Ascending aorta (tissue), 2 donors: ENCODE results near the gene UNC5A. TPM values are rescaled to one million over a fixed set of nuclear protein-coding genes. Genes with fewer than 3 reads are reported as not detected.

Experiments used
- DNase-seq, 2 donors: peaks; one replicate each; pipeline ENCODE4 v3.0.0-alpha.2; 2019; ENCODE audit warnings: low spot score in 2 of 2
- H3K27ac ChIP-seq, 2 donors: fragments of 200-600 bp; sonication (generic); one replicate each; pipeline ENCODE4 v1.5.1; 2016 to 2017; ENCODE audit warnings: mild to moderate bottlenecking in 1 of 2
- H3K27me3 ChIP-seq: fragments of 200-600 bp; sonication (generic); one replicate; pipeline ENCODE4 v1.5.1; 2017
- H3K36me3 ChIP-seq, 2 donors: fragments of 200-600 bp; sonication (generic); one replicate each; pipeline ENCODE4 v1.5.1; 2016
- H3K4me1 ChIP-seq, 2 donors: fragments of 200-600 bp; sonication (generic); one replicate each; pipeline ENCODE4 v1.5.1; 2016 to 2017; ENCODE audit warnings: mild to moderate bottlenecking in 1 of 2
- H3K4me3 ChIP-seq, 2 donors: fragments of 200-600 bp; sonication (generic); one replicate each; pipeline ENCODE4 v1.5.1; 2016 to 2017; ENCODE audit warnings: mild to moderate bottlenecking in 1 of 2
- H3K9me3 ChIP-seq, 2 donors: fragments of 200-600 bp; sonication (generic); one replicate each; pipeline ENCODE4 v1.5.1; 2016
- CTCF ChIP-seq, 3 experiments: fragments of 200-600 bp in 2 of 3; fragments of 450-650 bp in 1 of 3; sonication (generic) in 2 of 3; IDR thresholded peaks; one replicate each; pipeline ENCODE4 v1.5.1; 2016 to 2019; ENCODE audit warnings: antibody characterized with exemption in 3 of 3, mild to moderate bottlenecking in 1 of 3, moderate library complexity in 1 of 3
- intact Hi-C: fragments of 100-400 bp; cut with DNase I; formaldehyde crosslinking; loops from one replicate; pipeline ENCODE4 v1.15.1; 2023
- total RNA-seq: library from RNA; depleted of rRNA; stranded (reverse); fragments of >200 nt; gene quantifications from one replicate; pipeline ENCODE4 v1.1.0, GENCODE V29; 2016

Gene UNC5A
- total RNA-seq, 1 donor from 2014 or later, result not detected

GRCh38 chr5:176769911-176770310 is 40.4 kb upstream of the UNC5A start:
- H3K27ac ChIP-seq, result no peak overlapping the region
- peaks cover 0 to 8% of the 10 kb centered on the region in 2 donors for H3K9me3 ChIP-seq
- no peaks in the 10 kb centered on the region for H3K27me3 ChIP-seq
- H3K4me1 ChIP-seq, result no peaks in the 10 kb centered on the region
- DNase-seq, result peak in 1 of 2 donors; percentile 24
- intact Hi-C loops, result no loop called here
- H3K36me3 ChIP-seq, result no peaks in the 10 kb centered on the region
- no peak overlapping the region for H3K4me3 ChIP-seq
- TF ChIP-seq CTCF (IDR thresholded peaks at IDR 0.05), result no peak

- DNase-seq, result peak in 1 of 2 donors; percentile 19
- H3K36me3 ChIP-seq, result no peaks in the 10 kb centered on the region
- no peak overlapping the region for H3K27ac ChIP-seq
- intact Hi-C loops, result no loop called here
- no peaks in the 10 kb centered on the region for H3K4me1 ChIP-seq
- peaks cover 0 to 8% of the 10 kb centered on the region in 2 donors for H3K9me3 ChIP-seq
- no peaks in the 10 kb centered on the region for H3K27me3 ChIP-seq
- no peak overlapping the region for H3K4me3 ChIP-seq
- TF ChIP-seq CTCF (IDR thresholded peaks at IDR 0.05), result no peak
Observed at GRCh38 chr5:176770431-176770830, 39.9 kb upstream of the UNC5A start.

GRCh38 chr5:176771102-176771845 is 39.1 kb upstream of the UNC5A start:
- peaks cover 0 to 7% of the 10 kb centered on the region in 2 donors for H3K9me3 ChIP-seq
- TF ChIP-seq CTCF (IDR thresholded peaks at IDR 0.05), result no peak
- intact Hi-C loops, result no loop called here
- H3K4me1 ChIP-seq, result no peaks in the 10 kb centered on the region
- DNase-seq, result peak in 1 of 2 donors; percentile 9
- no peak overlapping the region for H3K4me3 ChIP-seq
- no peak overlapping the region for H3K27ac ChIP-seq
- H3K36me3 ChIP-seq, result no peaks in the 10 kb centered on the region
- H3K27me3 ChIP-seq, result no peaks in the 10 kb centered on the region

GRCh38 chr5:176772271-176773210 is 37.8 kb upstream of the UNC5A start:
- TF ChIP-seq CTCF (IDR thresholded peaks at IDR 0.05), result no peak
- H3K9me3 ChIP-seq, result no peaks in the 10 kb centered on the region
- no peaks in the 10 kb centered on the region for H3K4me1 ChIP-seq
- H3K4me3 ChIP-seq, result no peak overlapping the region
- H3K36me3 ChIP-seq, result no peaks in the 10 kb centered on the region
- H3K27ac ChIP-seq, result no peak overlapping the region
- intact Hi-C loops, result no loop called here
- no peaks in the 10 kb centered on the region for H3K27me3 ChIP-seq
- peak in 1 of 2 donors; percentile 44 for DNase-seq

GRCh38 chr5:176773408-176774035 is 36.8 kb upstream of the UNC5A start:
- H3K4me3 ChIP-seq, result no peak overlapping the region
- H3K9me3 ChIP-seq, result no peaks in the 10 kb centered on the region
- peak in 1 of 2 donors; percentile 28 for DNase-seq
- no peaks in the 10 kb centered on the region for H3K36me3 ChIP-seq
- no peaks in the 10 kb centered on the region for H3K4me1 ChIP-seq
- H3K27ac ChIP-seq, result no peak overlapping the region
- no peak for TF ChIP-seq CTCF (IDR thresholded peaks at IDR 0.05)
- no peaks in the 10 kb centered on the region for H3K27me3 ChIP-seq
- intact Hi-C loops, result no loop called here
